HPDE6-E6E7 (cell line): ENCODE results near the gene MPO.

Experiments
- DNase-seq: peaks from one replicate; pipeline ENCODE4 v3.0.0; 2011; ENCODE audit warnings: missing footprints; ENCODE audit errors: extremely low spot score

Gene MPO

DNA sequence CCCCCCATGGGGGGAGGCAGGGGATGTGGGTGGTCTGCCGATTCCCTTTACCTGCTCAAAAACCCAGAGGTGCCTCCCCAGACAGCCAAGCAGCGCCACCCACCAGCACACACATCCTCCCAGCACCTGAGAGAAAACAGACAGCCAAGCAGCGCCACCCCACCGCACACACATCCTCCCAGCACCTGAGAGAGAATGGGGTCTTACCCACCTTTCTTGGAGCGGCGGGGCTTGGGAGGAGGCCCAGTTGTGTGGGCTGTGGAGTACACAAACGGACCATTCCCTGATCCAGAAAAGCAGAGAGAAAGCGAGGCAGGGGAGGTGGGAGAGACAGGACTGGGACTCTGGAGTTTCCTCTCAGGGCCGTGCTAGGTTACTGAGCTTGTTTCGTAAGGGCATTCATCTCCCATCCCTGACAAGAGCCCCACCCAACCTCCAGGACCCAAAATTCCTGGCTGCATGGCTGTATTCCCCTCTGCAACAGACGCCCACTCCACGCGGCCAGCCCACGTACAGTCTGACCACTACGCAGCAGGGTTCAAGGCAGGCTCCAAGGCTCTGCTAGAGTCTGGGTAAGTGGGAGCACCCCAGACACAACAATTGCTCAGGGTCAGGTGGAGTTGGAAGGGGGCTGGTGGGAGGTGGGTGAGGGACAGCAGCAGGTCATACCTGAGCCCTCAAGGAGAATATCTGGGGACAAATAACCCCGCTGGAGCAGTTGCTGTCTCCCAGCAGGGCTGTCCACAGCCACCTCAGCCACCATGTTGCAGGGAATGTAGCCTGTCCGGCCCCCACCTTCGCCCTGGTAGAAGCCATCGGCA lies 25.6 kb upstream of the MPO start:
- DNase-seq, result no peak

DNA sequence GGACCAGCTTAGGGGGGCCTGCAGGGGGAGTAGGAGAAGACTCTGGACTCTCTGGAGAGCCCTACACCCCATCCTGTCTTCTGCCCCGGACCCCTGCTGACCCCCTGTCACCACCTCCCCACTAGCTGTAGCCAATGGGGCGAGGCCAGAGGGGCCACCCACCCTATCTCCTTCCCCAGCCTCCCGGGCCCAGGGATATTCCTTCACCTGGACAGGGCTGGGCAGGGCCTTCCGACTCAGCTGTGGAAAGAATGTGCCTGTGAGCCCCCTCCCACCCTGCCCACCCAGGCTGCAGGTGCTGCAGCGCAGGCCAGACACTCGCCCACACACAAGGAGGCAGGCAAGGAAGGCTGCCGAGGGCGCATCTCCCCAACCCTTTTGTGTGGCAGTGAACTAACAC lies 24.9 kb upstream of the MPO start:
- no peak for DNase-seq

DNA sequence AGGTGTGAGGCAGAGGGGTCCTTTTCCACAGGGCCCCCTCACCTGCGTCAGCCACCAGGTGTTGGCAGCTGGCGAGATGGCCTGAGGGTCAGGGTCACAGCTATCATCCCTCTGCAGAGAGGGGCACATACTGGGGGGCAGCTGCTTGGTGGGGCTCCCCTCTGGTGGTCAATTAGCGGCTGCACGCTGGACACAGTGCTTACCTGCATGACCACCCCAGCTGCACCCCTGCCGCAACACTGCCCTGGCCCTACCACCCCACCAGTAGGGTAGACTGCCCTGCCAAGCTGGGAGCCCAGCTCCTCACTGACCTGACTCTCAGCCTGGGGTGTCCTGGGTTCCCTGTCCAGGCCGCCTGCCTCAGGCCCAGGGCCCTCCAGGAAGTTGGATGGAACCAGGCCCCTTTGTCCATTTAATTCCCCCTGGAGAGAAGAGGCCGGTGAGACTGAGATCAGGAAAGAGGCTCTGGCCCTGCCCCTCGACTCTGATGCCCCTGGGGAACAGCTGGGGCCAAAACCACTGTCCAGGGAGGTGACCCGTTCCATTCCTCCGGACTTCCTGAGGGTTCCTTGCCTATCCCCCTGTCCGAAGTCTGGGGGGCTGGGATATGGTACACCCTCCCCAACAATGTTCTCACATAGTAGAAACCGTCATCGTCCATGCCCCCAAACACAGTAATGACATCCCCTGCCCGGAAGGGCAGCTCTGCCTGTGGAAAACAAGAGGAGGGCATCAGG lies 24.2 kb upstream of the MPO start:
- DNase-seq, result no peak

DNA sequence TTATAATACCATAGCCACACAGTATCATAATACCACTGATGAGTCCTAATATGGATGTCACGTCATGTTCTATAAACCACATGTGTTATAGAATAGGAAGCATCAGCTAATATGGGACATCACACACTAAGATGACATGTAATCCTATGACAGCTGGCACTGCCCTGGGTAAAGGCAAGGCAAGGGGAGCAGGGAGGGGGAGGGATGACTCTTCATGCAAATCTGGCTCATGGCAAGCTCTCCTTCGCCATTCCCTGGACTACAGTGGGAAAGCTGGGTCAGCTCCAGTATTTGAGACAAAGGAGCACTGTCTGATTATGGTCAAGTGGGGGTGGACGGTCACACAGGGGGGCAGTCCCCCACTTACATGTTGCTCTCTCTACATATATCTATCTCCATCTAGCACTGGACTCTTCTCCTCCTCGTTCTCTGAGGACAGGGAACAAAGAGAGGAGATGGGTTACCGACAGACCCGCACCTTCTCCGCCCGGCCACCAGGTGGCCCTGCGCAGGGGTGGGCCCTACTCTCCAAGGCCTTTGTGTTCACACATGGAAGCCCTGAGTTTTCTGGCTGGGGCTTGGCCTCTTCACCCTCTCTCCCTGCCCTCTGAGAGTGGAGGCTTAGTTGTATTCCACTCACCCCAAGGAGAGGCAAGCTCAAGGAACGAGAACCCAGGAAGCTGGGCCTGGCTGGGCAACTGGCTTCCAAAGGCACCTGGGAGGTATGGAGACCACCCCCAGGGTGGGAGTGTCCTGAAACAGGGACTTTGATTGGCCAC lies 23.4 kb upstream of the MPO start:
- DNase-seq, result peak; percentile 63

DNA sequence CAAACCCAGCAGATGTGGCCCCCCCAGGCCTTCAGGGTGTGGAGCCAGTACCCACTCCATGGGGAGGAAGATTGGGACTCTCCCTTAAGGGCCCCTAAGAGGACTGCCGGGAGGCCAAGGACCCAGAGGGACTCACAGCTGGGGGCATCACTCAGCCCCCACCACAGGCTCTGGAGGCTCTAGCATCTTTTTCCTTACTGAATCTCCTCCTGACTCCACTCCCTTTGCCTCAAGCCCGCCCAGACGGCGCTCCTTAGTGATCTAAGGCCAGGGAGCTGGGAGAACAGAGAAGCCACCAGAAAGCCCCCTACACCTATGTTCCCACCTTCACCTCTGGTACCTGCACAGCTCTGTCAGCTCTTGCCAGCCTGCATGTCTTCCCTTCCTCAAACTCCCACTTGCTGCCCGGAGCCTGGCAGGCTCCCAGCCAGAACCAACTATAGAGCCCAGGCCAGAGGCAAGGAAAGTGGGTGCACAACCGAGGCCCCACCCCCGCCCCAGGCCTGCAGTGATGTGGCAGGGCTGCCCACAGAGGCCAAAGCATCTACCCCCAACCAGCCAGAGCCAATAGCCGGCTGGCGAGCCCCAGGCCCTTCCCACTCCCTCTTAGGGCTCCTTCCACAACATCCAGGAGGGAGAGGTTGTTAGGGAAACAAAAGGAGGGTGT lies 22.3 kb upstream of the MPO start:
- no peak for DNase-seq

DNA sequence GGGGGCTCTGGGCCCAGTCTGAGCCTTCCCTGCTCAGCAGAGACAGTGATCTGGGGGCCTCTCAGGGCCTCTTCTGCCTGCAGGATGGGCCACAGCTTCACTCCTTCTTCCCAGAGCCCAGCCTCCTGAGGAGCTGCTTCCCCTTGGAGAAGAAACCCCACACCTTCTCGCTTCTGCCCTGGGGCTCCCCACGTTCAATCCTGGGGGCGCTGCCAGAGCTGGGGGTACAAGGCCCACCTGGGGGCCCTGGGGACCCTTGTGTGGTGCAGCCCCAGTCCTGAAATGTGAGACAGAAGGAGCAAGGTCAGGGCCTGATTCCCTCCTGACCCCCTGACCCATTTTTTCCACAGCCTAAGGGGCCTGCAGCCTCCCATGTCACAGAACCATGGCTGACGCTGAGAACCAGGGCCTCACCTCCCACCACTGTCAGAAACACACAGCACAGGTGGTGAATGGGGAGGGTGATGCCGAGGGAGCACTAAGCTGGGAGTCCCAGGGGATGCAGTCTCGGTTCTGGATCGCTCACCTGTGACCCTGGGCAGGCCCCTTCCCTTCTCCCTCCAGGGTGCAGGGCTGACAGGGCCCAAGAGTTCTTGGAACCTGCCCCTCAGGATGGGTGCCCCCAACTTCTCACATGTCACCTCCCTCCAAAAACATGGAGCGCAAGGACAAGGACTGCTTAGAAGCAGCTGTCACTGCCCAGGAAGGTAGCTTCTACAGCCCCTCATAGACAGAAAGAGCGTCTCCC lies 21.6 kb upstream of the MPO start:
- DNase-seq, result no peak

DNA sequence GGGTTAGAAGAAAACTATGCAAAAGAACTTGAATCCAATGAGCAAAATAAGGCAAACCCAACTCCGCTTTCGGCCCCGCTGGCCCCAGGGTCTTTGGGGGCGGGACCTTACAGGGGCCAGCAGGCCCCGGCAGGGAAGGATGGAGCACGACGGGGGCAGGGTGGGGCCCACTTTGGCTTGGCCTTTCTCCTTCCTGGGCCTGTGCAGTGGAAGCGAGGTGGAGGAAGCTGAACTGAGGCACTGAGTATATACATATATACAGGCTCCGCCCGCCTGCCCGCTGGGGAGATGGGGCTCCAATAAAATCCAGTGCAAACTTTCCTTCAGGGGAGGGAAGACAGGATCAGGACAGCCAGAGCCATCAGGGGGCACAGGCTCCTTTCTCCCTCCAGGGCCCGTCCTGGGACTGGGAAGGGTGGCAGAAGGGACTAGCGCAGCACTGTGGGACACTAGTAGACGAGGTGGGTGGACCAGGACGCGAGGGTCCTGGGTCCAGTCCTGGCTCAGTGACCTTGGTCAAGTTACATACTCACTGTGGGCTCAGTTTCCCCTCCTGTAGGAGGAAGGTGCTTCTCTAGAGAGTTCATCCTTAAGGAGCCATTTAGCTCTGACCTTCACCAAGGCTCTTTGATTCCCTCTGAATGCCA lies 20.9 kb upstream of the MPO start:
- DNase-seq, result no peak

DNA sequence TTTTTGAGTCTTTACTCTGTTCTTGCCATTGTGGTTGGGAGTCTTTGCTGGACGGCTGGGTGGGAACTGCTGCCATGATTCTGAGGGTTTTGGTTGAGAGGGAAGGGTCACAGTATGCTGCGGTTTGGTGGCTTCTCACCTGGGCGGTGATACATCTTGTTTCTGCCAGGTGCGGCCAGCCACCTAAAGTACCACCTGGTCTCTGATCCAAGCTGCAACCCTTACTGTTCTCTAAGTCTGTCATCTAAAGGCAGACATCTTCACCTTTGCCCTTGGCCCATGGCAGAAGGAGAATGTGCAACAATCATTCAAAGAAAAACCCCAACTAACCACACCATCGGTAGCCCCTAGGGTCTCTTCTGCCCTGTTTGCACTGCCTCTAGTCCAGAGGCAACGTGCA lies 19.6 kb upstream of the MPO start:
- no peak for DNase-seq

DNA sequence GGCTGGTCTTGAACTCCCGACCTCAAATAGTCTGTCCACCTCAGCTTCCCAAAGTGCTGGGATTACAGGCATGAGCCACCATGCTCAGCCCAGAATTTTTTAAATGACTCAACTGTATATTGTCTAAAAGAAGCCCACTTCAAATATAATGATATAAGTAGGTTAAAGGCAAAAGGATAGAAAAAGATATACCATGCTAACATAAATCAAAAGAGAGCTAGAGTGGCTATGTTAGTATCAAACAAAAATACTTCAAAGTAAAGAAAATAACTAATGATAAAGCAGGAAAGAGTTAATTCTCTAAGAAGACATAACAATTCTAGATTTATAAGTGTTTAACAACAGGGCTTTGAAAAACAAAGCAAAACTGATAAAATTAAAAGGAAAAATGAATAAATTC lies 13.3 kb upstream of the MPO start:
- DNase-seq, result no peak

DNA sequence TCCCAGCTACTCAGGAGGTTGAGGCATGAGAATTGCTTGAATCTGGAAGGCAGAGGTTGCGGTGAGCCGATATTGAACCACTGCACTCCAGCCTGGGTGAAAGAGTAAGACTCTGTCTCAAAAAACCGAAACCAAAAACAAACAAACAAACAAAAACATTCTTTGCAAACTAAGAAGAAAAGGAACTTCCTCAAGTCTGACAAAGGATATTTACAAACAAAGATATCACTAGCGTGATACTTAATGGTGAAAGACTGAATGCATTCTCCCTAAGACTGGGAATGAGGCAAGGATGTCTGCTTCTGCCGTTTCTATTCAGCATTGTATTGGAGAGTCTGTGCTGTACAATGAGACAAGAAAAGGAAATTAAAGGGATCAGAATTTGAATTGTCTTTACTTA lies 10.5 kb upstream of the MPO start:
- no peak for DNase-seq

DNA sequence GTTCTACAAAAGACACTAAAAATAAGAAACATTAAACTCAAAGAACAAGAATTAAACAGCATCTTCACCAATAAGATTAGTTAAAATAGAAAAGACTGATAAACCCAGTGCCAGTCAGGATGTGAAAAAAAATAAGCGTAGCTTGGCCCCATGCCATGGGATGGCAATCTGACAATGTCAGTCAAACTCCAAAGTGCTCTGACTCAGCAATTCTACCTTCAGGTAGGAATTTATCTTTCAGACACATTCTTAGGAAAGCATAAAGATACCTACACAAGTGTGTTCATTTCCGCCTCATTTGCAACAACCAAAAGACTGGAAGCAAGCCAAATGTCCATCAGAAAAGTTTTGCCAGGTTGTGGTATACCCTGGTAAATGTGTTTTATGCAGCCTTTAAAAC lies 9.1 kb upstream of the MPO start:
- no peak for DNase-seq

DNA sequence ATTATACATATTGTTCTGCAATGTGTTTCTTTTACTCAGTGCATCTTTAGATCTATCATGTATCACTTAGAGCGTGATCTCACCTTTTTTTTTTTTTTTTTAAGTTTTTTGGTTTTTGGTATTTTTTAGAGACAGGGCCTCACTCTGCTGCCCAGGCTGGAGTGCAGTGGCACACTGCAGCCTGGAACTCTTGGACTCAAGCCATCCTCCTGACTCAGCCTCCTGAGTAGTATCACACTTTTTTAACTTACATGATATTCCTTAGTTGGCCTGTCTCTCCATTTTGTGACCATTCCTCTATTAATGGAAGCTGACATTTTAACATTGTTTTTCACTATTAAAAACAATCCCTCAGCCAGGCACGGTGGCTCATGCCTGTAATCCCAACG lies 4.7 kb upstream of the MPO start:
- DNase-seq, result no peak

DNA sequence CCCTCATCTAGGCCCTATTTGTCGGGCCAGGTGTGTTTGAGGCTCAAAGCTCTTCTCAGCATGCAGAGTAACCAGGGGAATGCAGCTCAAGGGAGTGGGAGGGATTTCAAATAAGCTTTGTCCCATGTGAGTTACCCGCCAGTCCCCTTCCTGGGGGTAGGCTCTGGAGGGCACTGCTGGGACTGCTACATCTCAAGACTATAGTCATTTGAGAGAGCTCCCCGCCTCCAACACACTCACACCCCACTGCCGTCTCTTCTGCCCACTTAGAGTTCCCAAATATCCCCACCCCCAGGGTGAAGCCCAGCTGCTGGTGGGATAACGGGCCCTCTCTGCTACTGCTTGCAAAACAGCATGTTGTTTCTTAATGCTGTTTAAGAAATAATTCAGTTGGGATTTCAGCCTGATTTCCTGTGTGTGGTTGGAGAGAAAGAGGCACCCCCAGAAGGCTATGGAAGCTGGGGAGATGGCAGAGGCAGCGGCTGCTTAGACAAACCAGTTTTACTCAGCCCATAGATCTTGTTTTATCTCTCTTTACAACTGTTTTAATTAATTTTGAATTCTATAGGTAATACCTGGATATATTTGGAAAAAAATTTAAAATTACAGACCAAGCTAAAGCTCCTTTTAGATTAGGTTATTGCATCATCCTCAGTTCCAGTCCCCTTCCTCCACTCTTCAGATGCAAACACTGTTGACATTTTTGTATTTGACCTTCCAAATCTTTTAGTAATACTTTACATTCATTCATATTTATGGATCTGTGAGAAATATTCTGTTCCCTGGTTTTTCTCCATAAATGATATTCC lies 4.1 kb upstream of the MPO start:
- no peak for DNase-seq

DNA sequence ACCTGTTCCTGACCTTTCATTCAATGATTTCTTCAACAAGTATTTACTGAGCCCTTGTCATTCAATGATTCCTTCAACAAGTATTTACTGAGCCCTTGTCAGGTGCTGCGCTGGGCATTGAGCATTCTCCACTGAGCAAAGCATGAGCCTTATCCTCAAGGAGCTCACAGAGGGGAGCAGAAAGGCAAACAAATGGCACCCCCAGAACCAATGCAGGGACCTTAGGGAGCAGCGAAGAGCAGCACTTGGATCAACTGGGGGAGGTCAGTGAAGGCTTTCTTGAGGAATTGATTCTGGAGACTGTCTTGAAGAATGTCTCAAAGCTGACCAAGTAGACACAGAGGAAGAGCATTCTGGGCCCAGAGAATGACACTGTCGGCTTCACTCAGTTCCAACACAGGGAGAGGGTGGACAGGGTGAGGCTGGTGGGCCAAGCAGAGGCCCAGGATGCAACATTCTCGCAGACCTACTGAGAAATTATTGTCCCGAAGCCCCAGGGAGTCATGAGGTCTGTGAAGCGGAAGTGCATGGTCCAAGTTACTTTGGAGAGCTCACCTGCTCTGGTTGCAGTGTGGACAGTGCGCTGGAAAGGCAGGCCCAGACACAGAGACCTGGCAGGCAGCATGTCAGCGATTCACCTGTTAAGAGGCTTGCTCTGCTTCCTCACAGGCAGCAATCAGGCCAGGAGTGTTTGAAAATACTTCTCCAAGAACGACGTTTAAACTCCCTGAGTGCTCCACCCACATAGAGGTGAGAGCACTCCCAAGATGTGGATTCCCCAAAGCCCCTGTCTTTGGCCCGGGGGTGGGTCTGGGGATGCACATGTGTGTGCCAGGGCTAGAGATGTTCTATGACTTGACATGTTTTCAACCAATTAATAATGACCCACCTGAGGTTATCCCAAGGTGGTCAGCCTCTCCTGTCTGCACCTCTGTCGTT lies 3.2 kb upstream of the MPO start:
- no peak for DNase-seq

DNA sequence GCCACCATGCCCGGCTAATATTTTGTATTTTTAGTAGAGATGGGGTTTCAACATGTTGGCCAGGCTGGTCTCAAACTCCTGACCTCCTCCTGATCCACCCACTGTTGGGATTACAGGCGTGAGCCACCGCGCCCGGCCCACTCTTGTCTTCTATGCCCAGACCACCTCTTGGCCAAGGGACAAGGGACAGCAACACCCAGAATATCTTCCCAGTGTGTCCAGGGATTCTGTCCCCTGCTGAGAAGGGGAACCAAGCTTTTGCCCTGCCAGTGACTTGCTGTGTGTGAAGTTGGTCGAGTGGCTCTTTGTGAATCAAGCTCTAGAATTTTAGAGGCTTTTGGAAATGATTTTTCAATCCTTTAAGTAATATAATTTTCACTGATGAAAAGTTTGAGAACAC lies 1.7 kb upstream of the MPO start:
- DNase-seq, result no peak

DNA sequence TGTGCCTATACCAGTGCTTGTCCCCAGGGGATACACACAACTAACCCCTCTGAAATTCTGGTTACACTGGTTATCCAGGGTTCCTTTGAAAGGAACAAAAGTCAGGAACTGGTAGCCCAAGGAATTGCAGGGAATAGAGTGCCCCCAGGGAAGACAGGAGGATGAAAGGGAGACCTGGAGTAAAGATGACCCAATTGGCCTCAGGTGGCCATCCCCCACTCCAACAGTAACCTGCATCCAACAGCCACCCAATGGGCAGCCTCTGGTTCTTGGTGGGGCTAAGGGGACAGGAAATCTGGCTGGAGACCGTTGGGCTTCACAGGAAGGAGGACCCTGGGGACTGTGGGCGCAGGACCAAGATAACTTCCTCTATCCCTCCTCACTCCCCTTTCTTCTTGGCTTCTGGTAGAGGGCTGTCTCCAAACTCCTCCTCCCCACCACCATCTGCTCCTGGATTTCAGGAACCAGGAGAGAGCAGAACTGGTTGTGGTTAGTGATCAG lies 826 bp upstream of the MPO start:
- DNase-seq, result no peak

DNA sequence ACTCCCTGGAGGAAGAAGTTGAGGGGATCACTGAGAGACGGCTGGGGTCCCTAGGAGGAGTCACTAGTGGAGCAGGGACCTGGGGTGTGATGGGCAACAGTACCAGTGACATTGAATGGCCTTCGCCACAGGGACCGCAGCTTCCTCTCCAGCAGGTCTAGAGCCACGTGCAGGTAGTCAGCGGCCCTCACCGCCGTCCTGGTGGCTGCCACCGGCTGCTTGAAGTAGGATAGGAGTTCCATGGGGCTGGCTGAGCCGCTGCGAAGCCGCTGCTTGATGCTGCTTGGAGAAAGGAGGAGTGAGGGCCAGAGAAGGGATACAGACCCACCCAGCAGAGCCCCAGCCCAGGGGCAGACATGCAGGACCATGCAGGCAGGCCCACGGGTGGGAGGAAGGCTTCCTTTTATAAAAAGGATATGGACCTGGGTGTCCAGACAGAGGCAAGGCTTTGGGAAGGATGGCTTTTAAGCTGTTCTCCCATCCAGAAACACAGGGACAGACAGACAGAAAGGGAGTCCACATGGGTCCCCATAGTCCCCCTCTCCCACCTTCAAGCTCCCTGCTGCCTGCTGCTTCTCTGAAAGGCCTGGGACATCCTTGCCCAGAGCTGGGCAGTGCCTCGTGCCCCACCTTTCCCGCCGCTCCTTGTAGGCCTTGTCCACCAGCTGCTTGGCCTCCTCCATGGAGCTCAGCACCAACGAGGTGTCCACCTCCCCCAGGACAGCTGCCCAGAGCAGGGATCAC lies 827 bp downstream of the MPO start:
- DNase-seq, result no peak
